Hepatic stellate cell (primary cell): ENCODE measurements around the gene CIC.

Experiments used
- DNase-seq: peaks from one replicate; pipeline ENCODE4 v3.0.0; 2011; ENCODE audit warnings: low spot score

Gene CIC

GRCh38 chr19:42268704-42269477 lies at the start of gene CIC:
CIC (plus strand) TSS chr19:42269252; CDS start chr19:42271784, 2,532 bp downstream.
- peak; percentile 98 for DNase-seq

GRCh38 chr19:42219812-42220750 lies 49.0 kb upstream of the CIC start, which contains the start of gene ZNF526:
ZNF526 (plus strand) TSS chr19:42220312; CDS start chr19:42224404, 4,092 bp downstream.
- DNase-seq = peak; percentile 100

- DNase-seq = no peak
Measured at GRCh38 chr19:42220751-42221097, 48.3 kb upstream of the CIC start.

GRCh38 chr19:42224940-42225717 lies 43.9 kb upstream of the CIC start:
- no peak for DNase-seq

- no peak for DNase-seq
Measured at GRCh38 chr19:42225718-42226292, 43.2 kb upstream of the CIC start.

GRCh38 chr19:42226886-42227285 lies 42.2 kb upstream of the CIC start:
- no peak for DNase-seq

GRCh38 chr19:42228641-42229040 lies 40.4 kb upstream of the CIC start:
- no peak for DNase-seq

GRCh38 chr19:42229301-42229854 lies 39.7 kb upstream of the CIC start:
- DNase-seq = no peak

GRCh38 chr19:42229855-42230351 lies 39.1 kb upstream of the CIC start:
- no peak for DNase-seq

- no peak for DNase-seq
Measured at GRCh38 chr19:42230571-42230970, 38.5 kb upstream of the CIC start.

GRCh38 chr19:42232435-42232834 lies 36.6 kb upstream of the CIC start:
- DNase-seq = no peak

GRCh38 chr19:42233106-42233505 lies 35.9 kb upstream of the CIC start:
- no peak for DNase-seq

GRCh38 chr19:42233678-42234292 lies 35.3 kb upstream of the CIC start:
- DNase-seq = no peak

GRCh38 chr19:42234364-42234763 lies 34.7 kb upstream of the CIC start:
- DNase-seq = no peak

GRCh38 chr19:42235181-42235580 lies 33.9 kb upstream of the CIC start:
- no peak for DNase-seq

GRCh38 chr19:42239544-42240220 lies 29.4 kb upstream of the CIC start:
- DNase-seq = no peak

GRCh38 chr19:42241279-42241678 lies 27.8 kb upstream of the CIC start:
- DNase-seq = no peak

- no peak for DNase-seq
Measured at GRCh38 chr19:42242069-42242511, 27.0 kb upstream of the CIC start.

GRCh38 chr19:42242512-42243409 lies 26.3 kb upstream of the CIC start, which contains the start of gene GSK3A:
GSK3A (minus strand) TSS chr19:42242602; CDS start chr19:42242465, 137 bp downstream.
- peak; percentile 97 for DNase-seq
